Limb (tissue), 2 donors: Measurements from ENCODE around the gene PLEKHG3.

Experiments
- DNase-seq, 2 donors: peaks; one replicate each; pipeline ENCODE4 v3.0.0-alpha.2; 2016; ENCODE audit errors: extremely low spot score in 2 of 2

The PLEKHG3 gene

GRCh38 chr14:64763085-64763782, 59.0 kb downstream of the PLEKHG3 start:
- DNase-seq, result no peak

GRCh38 chr14:64763801-64764621, 59.8 kb downstream of the PLEKHG3 start:
- DNase-seq, result peak in 1 of 2 donors; percentile 15

- DNase-seq, result peak; percentile 84 to 90
Observed at GRCh38 chr14:64764641-64765520, 60.7 kb downstream of the PLEKHG3 start.

- no peak for DNase-seq
Observed at GRCh38 chr14:64765740-64766302, 61.6 kb downstream of the PLEKHG3 start.

- DNase-seq, result no peak
Observed at GRCh38 chr14:64766430-64767151, 62.4 kb downstream of the PLEKHG3 start.

- no peak for DNase-seq
Observed at GRCh38 chr14:64767215-64767964, 63.2 kb downstream of the PLEKHG3 start.

GRCh38 chr14:64768401-64769095, 64.3 kb downstream of the PLEKHG3 start:
- DNase-seq, result no peak

GRCh38 chr14:64769096-64770020, 65.1 kb downstream of the PLEKHG3 start:
- no peak for DNase-seq

GRCh38 chr14:64770751-64771150, 66.5 kb downstream of the PLEKHG3 start:
- DNase-seq, result no peak

- DNase-seq, result no peak
Observed at GRCh38 chr14:64771161-64771560, 66.9 kb downstream of the PLEKHG3 start.

GRCh38 chr14:64772397-64772950, 68.2 kb downstream of the PLEKHG3 start:
- no peak for DNase-seq

GRCh38 chr14:64773046-64773445, 68.8 kb downstream of the PLEKHG3 start:
- DNase-seq, result no peak

GRCh38 chr14:64773577-64773976, 69.4 kb downstream of the PLEKHG3 start:
- no peak for DNase-seq

GRCh38 chr14:64774272-64774671, 70.0 kb downstream of the PLEKHG3 start:
- DNase-seq, result no peak

GRCh38 chr14:64775081-64775777, 71.0 kb downstream of the PLEKHG3 start:
- no peak for DNase-seq

GRCh38 chr14:64777461-64777860, 73.2 kb downstream of the PLEKHG3 start:
- DNase-seq, result no peak

GRCh38 chr14:64778104-64778754, 74.0 kb downstream of the PLEKHG3 start:
- DNase-seq, result no peak
